GM18951 (cell line): ENCODE data around the gene EXOSC9.

Source experiments
- POLR2A ChIP-seq: IDR thresholded peaks from 4 replicates; pipeline ENCODE4 v1.6.1; 2011; ENCODE audit warnings: mild to moderate bottlenecking; ENCODE audit not compliant: insufficient read length, insufficient read depth; ENCODE audit errors: extremely low read depth
- in situ Hi-C: fragments of 300-500 bp; cut with MboI; formaldehyde crosslinking; loops from one replicate; pipeline ENCODE4 v1.12.0; 2022; ENCODE audit warnings: low sequenced_read_pairs, mixed read lengths, inconsistent platforms; ENCODE audit not compliant: unreplicated experiment

Gene EXOSC9

GRCh38 chr4:121822796-121823504, 21.8 kb downstream of the EXOSC9 start:
- no peak for TF ChIP-seq POLR2A
- in situ Hi-C loops: no loop called here

DNA sequence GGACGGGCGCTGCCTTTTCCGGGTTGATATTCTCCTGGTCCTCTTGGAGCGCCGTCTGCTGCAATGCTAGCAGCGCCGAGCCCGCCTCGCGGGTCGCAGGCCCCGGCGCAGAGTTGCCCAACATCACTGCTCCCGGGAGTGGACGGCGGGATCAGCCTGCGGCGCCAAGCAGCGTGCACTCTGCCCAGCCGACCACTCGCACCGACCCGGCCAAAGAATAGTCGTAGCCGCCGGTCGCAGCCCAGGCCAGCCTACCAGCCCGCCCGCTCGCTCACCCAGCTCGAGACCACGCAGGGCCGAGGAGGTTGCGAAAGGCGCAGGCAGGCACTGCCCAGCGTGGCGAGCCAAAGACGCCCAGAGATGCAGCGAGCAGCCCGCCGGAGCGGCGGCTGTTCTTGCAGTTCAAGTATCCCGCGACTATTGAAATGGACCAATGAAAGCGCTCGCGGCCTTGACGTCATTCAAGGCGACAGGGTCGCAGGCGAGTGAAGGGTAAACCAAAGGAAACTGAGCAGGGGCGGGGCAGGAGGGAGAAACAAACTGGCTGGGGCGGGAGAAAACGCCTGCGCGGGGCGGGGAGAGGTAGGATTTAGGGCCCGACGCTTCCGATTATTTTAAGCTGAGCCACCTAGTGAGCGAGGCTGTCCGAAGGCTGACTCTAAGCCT, 22.5 kb downstream of the EXOSC9 start, which contains the start of gene CCNA2:
TSS of gene CCNA2 (minus strand) at position 379 of the 666 bp plus-strand sequence. CDS start at position 124, 255 bp downstream.
- in situ Hi-C loops: no loop called here
- peak; percentile 89 for TF ChIP-seq POLR2A

- in situ Hi-C loops: no loop called here
- TF ChIP-seq POLR2A: no peak
These were observed 23.0 kb downstream of the EXOSC9 start for GRCh38 chr4:121824171-121824527.

GRCh38 chr4:121824950-121825349, 23.8 kb downstream of the EXOSC9 start:
- in situ Hi-C loops: no loop called here
- no peak for TF ChIP-seq POLR2A

DNA sequence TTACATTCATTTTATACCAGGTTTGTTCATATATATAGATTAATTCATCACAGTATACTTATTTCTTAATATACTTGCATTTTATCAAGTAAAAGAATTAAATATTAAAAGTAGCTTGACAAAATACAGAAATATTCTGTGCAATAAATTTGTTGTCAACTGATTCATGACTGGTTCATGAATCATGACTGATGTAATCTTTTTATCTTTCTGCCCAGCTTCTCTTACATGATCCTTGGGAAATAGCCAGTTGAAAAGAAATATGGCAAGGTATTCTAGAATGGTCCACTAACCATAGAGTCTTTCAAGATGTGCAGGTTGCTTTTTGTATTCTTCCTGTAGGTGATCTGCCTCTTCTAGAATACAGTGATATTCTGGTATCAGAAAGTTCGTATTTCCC, 26.7 kb downstream of the EXOSC9 start:
- in situ Hi-C loops: no loop called here
- TF ChIP-seq POLR2A: no peak

GRCh38 chr4:121829511-121829910, 28.4 kb downstream of the EXOSC9 start:
- in situ Hi-C loops: no loop called here
- TF ChIP-seq POLR2A: no peak

DNA sequence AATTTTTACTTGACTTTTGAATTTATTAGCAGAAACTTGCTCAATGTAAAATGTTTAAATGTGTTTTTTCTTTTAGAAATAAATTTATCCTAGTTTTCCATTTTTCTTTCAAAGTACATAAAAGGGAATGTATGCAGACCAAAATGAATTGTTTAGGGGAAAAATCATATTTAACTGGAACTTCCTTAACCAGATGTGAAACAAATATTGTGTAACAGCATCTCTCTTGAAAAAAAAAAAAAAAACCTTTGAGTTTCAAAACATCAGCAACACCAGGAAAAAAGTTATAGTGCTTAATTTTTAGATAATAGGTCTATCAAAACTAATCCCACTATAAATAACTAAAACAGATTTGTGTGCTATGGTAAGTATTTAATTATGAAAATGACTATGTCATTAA, 37.0 kb downstream of the EXOSC9 start:
- TF ChIP-seq POLR2A: no peak
- in situ Hi-C loops: no loop called here

- TF ChIP-seq POLR2A: no peak
- in situ Hi-C loops: no loop called here
These were observed 41.7 kb downstream of the EXOSC9 start for GRCh38 chr4:121842862-121843261.

DNA sequence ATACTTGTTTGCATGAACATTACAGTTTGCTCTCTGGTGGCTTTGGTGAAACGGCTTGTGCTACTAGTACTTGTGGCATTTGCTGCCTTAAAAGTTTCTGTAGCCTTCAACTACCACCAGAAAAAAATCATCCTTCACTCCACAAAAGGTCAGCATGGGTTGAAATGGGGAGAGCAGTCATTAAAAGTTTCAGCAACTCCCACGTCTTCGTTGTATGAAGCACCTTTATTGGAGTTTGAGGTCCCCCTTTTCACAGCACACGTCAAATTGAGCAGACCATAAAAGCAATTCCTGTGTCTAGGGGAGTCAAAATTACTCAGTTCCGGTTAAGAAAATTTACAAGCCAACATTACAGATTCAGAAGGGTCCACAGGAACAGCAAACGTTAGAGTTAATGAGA, 45.5 kb downstream of the EXOSC9 start:
- in situ Hi-C loops: no loop called here

GRCh38 chr4:121851354-121851753, 50.2 kb downstream of the EXOSC9 start:
- TF ChIP-seq POLR2A: no peak
- in situ Hi-C loops: no loop called here

More for the DNA sequence above, 45.5 kb downstream of the EXOSC9 start:
- no peak for TF ChIP-seq POLR2A

- in situ Hi-C loops: no loop called here
- TF ChIP-seq POLR2A: no peak
These were observed 59.0 kb downstream of the EXOSC9 start for GRCh38 chr4:121860121-121860520.

GRCh38 chr4:121861426-121861825, 60.3 kb downstream of the EXOSC9 start:
- no peak for TF ChIP-seq POLR2A
- in situ Hi-C loops: no loop called here

- TF ChIP-seq POLR2A: no peak
- in situ Hi-C loops: no loop called here
These were observed 62.7 kb downstream of the EXOSC9 start for GRCh38 chr4:121863799-121864198.
